NCI-H82 (cell line): Measurements from ENCODE around the gene RNU4-1.

ENCODE experiments used
- DNase-seq: peaks from one replicate; lab custom pipeline; 2025; lab: John Stamatoyannopoulos, UW

RNU4-1 gene

DNA sequence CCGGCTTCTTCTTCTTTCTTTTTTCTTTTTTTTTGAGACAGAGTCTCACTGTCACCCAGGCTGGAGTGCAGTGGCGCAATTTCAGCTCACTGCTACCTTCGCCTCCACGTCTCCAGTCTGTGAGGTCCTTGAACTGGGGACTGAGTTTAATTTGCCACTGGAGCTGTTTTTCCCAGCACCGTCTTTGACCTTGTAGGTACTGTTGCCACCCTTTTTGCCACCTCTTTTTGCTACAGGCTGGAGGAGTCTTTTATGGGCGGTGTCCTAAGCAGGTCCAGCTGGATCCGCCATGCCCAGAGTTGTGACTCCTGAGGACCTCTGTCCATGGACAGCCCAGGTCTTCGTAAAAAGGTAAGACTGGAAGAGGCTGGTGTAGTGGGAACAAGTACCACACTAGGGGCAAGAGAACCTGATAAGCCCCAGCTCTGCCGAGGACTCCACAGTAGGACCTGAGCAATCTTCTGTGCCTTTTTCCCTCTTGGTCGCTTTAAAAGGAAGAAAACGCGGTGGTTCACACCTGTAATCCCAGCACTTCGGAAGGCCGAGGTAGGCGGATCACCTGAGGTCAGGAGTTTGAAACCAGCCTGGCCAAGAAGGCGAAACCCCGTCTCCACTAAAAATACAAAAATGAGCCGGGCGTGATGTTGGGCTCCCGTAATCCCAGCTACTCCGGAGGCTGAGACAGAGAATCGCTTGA is 2.3 kb downstream of the RNU4-1 start:
- peak; percentile 82 for DNase-seq

DNA sequence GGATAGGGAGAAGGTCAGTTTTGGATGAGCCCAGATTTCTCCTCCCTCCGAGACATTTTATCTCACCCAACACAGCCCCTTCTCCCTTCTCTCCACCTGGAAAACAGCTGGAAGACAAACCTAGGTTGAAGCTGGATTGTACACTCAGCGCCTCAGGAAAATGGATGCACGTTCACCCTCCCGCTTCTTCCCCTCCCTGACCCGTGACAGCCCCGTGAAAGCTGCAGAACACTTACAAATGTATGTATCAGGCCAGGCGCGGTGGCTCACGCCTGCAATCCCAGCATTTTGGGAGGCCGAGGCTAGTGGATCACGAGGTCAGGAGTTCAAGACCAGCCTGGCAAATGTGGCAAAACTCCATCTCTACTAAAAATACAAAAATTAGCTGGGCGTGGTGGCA is 5.5 kb downstream of the RNU4-1 start:
- no peak for DNase-seq

- no peak for DNase-seq
Observed at GRCh38 chr12:120286768-120287490, 6.1 kb downstream of the RNU4-1 start.

GRCh38 chr12:120284381-120284780 is 8.7 kb downstream of the RNU4-1 start:
- DNase-seq: no peak

GRCh38 chr12:120283318-120283717 is 9.7 kb downstream of the RNU4-1 start:
- DNase-seq: no peak

- no peak for DNase-seq
Observed at GRCh38 chr12:120278137-120279069, 14.6 kb downstream of the RNU4-1 start.

- no peak for DNase-seq
Observed at GRCh38 chr12:120276734-120277133, 16.3 kb downstream of the RNU4-1 start.

DNA sequence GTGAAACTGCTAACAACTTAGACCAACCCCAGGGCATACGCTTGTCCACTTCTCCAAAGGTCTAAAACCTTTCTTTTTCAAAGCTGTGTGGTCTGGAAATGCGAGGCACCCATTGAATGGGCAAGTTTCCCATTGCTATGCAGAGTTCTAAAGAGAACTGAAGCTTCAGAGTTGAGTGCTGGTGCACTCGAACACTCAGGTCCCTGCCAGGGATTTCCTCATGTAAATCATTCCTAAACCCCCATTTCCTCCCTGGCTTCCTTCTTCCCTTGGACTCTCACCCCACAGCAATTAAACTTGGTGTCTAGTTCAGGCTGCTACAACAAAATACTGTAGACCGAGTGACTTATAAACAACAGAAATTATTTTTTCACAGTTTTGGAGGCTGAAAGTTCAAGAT is 25.3 kb downstream of the RNU4-1 start:
- DNase-seq: no peak

DNA sequence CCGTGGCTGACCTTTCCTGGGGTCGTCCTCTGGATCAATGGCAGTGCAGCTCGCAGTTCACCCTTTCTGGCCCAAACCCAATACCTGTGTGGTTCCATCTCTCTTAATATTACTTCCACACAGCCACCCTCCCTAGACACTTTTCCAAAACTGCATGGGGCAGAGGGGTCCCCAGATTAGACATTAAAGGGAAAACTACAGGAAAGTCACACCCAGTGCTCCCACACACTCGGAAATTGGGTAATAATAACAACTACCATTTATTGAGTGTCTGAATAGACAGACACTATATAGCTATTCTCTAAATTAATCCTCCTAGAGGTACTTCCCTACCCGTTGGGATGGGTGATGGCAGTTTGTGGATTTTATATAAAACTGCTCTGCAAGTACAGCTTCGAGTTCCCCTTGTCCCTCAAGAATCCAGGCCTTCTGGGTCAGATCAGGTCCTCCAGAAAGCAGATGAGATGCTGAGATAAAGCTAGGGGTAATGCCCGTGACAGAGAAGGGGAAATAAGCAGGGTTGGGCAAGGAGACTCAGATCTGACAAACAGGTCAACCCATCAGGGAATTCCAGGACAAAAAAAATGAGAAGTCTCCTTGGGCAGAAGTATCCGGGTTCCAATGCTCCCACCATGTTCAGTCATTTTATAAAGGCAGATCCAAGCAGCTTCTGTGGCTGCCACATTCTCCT is 26.7 kb downstream of the RNU4-1 start:
- DNase-seq: no peak

GRCh38 chr12:120265473-120266179 is 27.4 kb downstream of the RNU4-1 start, which contains the start of gene PXN:
Gene PXN (minus strand): TSS chr12:120265730. CDS start chr12:120265629, 101 bp downstream.
- DNase-seq: peak; percentile 81

DNA sequence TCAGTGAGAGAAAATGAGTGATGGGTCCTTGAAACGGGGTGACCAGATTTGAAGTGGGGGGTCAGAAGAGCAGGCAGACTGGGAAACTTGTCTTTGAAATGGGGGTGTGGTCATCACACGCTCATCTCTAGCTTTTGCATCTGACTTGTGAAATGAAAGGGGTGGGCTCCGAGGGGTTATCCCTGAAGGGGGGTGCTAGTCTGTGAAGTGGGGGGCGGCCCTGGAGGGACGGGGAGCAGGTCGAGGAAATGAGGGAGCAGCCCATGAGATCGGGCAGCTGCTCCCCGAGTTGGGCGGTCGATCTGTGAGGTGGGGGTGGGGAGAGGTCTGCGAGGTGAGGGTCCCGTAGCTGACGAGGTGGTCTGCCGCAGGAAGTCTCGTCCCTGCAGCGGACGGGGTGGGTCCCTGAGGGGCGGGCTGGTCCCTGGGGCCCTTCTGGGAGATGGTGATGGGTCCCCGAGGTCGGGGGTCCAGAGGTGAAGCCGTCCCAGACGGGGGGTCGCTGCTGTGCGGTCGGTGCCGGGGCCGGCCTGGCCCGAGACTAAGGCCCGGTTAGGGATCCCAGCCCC is 28.0 kb downstream of the RNU4-1 start:
- DNase-seq: no peak

- DNase-seq: no peak
Observed at GRCh38 chr12:120264086-120264903, 28.7 kb downstream of the RNU4-1 start.

DNA sequence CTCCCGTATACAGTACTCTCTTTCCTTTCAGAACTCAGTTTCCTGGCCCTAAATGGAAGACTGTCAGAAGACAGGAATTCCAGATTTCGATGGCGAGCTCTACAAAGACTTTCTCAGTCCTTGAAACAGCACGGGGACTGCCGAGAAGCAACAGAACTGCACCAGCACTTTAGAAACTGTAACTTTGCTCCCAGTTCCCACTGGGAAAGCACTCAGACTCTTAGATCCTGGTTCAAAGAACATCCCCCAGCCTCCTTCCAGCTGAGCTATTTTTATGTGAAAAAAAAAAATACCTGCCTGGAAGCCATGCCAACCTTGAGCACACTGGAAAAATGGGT is 29.3 kb downstream of the RNU4-1 start:
- no peak for DNase-seq

GRCh38 chr12:120262852-120263747 is 29.9 kb downstream of the RNU4-1 start:
- DNase-seq: no peak

DNA sequence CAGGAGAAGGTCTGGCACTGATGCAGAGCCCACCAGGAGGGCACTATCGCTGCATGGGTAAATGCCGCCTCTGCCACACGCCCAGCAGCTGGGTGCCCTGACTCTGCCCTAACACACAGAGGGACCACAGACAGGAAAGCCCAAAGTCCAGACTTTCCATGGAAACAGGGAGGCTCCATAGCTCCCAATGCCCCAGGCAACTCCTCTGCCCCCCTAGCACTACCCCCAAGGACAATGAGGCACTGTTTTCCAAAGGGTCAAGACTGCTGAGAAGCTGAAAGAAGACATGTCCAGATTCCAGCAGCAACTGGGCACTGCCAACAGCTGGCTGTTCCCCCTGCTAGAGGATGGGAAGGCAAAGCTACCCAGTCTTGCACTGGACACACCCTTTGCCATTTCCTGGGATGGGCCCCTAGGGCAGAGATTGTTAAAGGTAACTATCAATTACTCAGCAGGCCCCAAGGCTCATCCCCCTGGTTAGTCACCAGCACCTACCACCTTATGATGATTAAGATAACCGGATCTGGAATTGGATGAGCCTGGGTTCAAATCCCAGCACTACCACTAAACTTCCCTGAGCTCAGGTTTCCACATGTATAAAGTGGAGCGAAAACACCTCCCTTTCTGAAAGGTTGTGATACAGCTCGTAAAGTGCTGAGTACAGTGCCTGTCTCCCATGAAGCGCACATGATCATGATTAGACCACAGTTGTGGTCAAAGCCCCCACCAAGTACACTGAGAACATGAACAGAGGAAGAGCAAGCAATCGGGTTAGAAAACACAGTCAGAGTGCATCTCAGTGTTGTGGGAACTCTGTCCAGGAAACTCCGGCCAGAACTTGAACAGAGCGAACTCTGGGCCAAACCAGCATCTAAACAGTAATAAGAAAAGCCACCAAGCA is 30.8 kb downstream of the RNU4-1 start:
- DNase-seq: no peak

DNA sequence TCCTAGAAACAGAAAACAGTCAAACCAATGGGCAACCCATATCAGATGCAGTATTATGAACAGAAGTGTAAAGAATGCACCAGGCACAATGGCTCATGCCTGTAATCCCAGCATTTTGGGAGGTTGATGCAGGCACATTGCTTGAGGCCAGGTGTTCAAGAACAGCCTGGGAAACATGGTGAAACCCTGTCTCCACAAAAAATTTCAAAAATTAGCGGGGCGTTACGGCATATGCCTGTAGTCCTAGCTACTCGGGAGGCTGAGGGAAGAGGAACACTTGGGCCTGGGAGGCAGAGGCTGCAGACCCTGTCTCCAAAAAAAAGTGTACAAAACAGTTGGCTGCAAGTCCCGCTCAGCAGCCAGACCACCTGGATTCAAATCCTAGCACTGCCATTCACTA is 32.4 kb downstream of the RNU4-1 start:
- no peak for DNase-seq

DNA sequence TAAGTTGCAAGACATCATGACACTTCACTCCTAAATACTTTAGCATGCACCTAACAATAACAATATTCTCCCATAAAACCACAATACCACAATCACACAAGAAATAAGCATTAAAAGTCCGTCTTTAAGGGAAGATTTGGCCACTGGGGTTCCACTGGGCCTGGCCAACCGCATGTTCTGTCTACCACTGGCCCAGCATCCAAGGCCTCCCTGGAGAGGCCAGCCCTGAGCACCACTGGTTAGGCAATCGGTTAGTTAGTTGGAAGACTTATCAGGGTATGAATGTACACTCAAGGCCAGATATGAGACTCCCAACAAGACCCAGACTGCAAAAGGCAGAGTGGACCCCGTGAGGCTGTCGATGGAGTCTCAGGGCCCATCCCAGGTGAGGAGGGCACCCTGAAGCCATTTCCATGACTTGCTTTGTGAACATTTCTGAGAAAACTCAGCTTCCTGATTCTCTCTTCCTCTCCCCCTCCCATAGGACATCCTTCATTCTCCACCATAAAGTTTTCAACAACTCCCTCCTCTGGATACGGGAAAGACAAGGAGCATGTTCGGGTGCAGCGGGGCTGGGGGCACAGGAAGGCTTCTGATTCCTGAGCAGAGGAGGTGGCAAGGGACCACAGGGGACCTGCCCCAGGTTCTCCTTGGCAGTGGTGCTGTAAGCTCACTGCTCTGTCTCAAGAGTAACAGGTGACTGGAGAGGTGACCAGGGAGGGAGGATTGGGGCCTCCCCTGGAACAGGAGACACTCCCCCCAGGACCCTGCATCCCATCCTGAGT is 33.4 kb downstream of the RNU4-1 start:
- DNase-seq: no peak
